Activated T-cell treated with anti-CD3 and anti-CD28 coated beads for 1 hour (primary cell): ENCODE results near the gene CBARP.
"Not testable (repeated sequence)": the region's sequence is repeated elsewhere in the genome, so short reads cannot be mapped to it uniquely, and the experiment has no call there.

Experiments used
- DNase-seq: peaks from one replicate; pipeline ENCODE4 v3.0.0-alpha.2; 2020; ENCODE audit warnings: low read depth

Gene CBARP

DNA sequence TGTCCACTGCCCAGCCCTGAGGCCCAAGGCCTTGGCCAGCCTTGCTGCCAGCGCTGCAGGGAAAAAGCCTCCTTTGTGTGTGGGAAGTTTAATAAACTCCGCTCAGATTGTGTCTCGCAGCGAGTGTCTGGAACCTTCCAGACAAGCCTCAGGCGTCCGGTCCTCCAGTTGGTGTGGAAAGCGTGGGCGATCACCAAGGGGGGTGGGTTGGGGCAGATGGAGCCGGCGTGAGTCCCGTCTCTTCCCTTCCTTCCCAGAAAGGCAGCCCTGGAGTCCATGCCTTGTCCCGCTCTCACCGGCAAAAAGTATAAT is 27.6 kb downstream of the CBARP start:
- no peak for DNase-seq

DNA sequence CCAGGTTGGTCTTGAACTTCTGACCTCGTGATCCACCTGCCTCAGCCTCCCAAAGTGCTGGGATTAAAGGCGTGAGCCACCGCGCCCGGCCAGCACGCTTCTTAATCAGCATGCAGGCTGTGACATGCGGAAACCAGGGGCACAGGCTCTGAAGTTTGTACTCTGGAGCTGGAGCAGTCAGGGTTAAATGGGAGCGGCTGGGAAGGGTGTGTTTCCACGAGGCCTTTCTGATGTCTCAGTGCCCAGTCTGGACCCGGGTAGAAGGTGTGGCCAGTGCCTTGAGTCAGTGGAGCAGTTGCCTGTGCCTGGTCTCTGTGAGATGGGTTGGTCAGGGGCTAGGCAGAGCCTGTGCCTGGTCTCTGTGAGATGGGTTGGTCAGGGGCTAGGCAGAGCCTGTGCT is 29.0 kb downstream of the CBARP start:
- not testable (repeated sequence) for DNase-seq

DNA sequence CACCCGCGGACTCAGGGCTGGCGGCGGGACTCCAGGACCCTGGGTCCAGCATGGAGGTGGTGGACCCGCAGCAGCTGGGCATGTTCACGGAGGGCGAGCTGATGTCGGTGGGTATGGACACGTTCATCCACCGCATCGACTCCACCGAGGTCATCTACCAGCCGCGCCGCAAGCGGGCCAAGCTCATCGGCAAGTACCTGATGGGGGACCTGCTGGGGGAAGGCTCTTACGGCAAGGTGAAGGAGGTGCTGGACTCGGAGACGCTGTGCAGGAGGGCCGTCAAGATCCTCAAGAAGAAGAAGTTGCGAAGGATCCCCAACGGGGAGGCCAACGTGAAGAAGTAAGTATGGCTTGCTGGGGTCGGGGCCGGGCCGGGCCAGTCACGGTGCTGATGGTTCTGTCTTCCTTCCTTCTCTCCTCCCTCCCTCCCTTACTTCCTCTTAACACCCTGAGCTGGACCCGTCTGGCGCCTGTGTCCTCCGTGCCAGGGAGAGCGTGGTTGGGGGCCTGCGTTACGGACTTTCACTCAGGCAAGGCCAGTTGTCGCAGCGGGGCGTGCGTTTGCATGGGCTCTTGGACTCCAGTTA is 30.8 kb downstream of the CBARP start:
- no peak for DNase-seq

DNA sequence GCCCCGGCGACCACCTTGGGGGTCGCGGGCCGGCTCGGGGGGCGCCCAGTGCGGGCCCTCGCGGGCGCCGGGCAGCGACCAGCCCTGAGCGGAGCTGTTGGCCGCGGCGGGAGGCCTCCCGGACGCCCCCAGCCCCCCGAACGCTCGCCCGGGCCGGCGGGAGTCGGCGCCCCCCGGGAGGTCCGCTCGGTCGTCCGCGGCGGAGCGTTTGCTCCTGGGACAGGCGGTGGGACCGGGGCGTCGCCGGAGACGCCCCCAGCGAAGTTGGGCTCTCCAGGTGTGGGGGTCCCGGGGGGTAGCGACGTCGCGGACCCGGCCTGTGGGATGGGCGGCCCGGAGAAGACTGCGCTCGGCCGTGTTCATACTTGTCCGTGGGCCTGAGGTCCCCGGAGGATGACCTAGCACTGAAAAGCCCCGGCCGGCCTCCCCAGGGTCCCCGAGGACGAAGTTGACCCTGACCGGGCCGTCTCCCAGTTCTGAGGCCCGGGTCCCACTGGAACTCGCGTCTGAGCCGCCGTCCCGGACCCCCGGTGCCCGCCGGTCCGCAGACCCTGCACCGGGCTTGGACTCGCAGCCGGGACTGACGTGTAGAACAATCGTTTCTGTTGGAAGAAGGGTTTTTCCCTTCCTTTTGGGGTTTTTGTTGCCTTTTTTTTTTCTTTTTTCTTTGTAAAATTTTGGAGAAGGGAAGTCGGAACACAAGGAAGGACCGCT is 31.5 kb downstream of the CBARP start:
- no peak for DNase-seq

DNA sequence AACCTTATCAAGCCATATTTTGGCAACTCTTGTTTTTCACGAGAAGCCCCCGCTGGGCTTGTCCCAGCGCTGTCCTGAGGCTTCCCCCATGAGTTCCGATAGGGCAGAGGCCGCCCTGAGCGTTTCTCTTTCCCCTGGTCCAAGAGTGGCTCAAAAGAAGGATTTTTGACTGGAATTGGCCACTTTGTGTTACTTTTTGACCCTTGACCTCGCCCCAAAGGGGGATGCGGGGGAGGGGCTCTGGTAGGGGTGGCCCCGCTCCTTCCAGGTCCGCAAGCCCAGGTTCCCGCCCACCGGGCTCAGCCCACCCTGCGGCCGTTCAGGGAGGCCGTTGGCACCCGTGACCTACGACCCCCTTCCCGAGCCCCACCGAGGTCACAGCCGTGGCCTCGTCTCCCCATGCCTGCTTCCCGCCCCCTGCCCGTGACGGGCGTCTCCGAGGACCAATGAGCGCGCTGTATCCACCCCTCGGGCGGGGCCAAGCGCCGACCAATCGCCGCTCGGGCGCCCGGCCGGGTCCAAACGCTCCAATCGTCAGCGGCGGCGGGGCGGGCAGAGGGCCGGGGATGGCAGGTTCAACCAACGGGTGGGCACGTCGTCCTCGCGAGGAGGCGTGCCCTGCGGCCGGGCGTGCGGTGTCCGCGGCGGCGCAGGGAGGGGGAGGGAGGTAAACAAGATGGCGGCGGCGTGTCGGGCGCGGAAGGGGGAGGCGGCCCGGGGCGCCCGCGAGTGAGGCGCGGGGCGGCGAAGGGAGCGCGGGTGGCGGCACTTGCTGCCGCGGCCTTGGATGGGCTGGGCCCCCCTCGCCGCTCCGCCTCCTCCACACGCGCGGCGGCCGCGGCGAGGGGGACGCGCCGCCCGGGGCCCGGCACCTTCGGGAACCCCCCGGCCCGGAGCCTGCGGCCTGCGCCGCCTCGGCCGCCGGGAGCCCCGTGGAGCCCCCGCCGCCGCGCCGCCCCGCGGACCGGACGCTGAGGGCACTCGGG is 32.4 kb downstream of the CBARP start, which contains the start of gene STK11:
STK11 (plus strand) TSS at position 665 of the 986 bp plus-strand sequence. CDS start 1,136 bp downstream, outside the sequence.
- peak; percentile 99 for DNase-seq

DNA sequence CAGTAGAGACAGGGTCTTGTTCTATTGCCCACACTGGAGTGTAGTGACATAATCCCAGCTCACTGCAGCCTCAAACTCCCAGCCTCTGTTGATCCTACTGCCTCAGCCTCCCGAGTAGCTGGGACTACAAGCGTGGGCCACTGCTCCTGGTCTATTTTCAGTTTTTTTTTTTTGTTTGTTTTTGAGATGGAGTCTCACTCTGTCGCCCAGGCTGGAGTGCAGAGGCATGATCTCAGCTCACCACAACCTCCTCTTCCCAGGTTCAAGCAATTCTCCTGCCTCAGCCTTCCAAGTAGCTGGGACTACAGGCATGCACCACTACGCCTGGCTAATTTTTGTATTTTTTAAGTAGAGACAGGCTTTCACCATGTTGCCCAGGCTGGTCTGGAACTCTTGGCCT is 37.2 kb downstream of the CBARP start:
- DNase-seq, result not testable (repeated sequence)

- DNase-seq, result no peak
Measured at GRCh38 chr19:1199531-1199930, 38.3 kb downstream of the CBARP start.

GRCh38 chr19:1189419-1189818 is 48.4 kb downstream of the CBARP start:
- no peak for DNase-seq

GRCh38 chr19:1183543-1184172 is 54.1 kb downstream of the CBARP start:
- DNase-seq, result no peak

GRCh38 chr19:1182727-1183126 is 55.1 kb downstream of the CBARP start:
- DNase-seq, result no peak

- DNase-seq, result no peak
Measured at GRCh38 chr19:1182068-1182467, 55.7 kb downstream of the CBARP start.

DNA sequence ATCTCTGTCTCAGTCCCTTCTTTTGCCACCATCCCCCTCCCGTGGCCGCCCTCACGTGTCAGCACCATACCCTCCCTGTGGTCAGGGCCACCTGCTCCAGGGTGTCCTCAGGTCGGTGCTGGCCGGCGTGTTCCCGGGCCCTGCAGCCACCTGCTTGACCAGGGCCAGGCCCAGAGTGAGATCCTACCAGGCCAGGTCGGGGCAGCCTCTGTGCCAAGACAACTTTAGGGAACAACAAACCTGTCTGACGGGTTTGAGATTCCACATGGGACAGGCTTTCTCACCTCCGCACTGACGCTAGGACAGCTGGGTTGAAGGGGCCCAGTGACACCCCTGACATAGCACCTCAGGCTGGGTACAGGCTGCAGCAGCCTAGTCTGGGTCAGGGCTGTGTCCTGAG is 56.2 kb downstream of the CBARP start:
- no peak for DNase-seq
